GM18520 (cell line): Measurements from ENCODE around the gene NR3C1.

ENCODE experiments used
- ATAC-seq: cut with Tn5 transposase; IDR thresholded peaks from one replicate; pipeline ENCODE4 v1.9.1; 2021; ENCODE audit not compliant: unreplicated experiment

The NR3C1 gene

DNA sequence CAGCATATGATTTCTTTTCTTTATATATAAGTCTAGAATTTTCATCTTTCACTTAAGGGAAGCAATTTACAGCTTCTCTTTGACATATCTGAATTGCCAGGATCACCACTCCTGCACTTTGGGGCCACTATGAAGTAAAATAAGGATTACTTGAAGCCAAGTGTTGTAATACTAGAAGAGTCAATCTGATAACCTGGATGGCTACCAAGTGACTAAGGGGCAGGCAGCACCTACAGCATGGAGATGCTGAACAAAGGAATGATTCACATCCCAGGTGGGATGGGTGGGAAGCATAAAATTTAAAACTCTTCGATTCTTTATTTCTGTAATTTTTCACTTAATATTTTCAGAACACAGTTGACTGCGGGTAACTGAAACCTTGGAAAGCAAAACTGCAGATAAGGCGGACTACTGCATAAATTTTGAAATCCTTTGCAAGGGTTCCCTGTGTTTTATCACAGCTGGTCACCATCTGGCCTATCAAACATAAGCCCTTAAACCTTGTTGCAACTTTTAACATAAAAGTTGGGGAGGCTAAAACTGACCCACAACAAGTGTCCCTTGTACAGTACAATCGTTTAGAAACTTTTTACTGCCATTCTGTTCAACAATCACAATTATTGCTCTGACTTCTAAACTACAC lies 31.2 kb downstream of the NR3C1 start:
- no peak for ATAC-seq

DNA sequence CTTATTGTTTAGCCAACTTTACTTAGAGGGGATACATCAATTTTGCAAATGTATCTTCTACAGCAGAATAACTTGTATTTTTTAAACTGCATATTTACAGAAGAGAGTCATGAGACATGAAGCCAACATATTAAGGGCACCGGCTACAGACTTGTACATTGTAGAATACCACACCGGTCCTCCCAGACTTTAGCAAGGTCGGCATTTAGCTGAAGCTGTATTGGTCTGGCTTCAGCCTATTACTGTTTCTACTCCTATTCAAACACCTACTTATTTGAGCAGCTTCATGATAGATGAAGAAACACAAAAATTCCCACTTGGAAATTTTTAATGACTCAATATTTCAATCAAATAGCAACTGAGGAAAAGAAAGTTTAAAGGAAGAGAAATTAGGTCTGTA lies 33.0 kb downstream of the NR3C1 start:
- no peak for ATAC-seq

DNA sequence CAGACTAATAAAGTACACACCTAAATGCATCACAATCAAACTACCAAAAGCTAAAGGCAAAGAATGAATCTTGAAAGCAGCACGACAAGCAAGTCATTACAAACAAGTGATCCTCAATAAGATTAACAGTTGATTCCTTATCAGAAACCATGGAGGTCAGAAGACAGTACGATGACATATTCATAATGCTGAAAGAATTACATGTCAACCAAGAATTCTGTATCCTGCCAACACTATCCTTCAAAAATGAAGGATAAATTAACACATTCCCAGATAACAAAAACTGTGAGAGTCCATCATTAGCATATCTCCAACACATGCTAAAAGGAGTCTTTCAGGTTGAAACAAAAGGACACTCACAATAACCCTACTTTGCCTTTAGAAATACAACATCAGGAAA lies 39.4 kb downstream of the NR3C1 start:
- no peak for ATAC-seq

DNA sequence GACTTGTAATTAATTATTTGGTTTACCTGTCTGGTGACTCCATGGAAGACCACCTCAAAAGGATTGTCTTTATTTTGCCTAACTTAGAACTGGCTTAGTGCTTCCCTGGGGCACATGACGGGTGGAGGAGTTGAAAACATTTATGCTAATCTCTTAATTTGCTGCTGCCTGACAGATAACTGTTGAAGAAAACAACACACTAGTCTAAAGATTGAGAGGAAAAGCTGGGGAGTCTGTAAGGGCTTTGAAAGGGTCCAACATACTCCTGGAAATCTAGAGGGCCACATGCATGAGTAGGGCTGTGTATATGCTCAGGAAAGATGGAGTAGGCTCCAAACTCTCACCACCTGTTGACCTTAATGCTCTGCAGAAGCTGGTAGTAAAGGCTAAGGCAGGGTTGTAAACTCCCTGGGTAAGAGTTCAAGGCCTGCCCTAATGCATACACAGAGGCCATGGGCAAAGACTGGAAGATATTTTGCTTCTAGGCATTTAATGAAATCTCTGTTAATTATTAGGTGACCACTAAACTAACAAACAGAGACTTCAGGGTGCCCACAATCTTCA lies 40.7 kb downstream of the NR3C1 start:
- ATAC-seq, result no peak

DNA sequence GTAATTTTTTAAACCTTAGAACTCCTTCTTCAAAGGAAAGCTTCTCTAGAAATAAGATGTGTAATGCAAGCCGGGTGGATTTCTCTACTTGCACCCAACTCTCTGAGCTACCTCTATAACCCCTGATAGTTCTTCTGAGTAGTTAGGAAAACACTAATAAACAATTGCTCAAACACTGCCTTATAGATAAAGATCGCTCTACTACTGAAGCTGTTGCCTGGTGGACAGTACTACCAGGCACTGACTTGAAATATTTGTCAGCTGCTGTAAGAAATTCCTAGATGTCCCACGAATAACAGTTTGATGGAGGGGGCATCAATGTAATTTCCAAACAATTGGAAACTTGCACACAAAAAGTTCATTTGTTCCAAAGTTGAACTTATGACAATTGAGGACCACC lies 42.0 kb downstream of the NR3C1 start:
- ATAC-seq, result no peak

DNA sequence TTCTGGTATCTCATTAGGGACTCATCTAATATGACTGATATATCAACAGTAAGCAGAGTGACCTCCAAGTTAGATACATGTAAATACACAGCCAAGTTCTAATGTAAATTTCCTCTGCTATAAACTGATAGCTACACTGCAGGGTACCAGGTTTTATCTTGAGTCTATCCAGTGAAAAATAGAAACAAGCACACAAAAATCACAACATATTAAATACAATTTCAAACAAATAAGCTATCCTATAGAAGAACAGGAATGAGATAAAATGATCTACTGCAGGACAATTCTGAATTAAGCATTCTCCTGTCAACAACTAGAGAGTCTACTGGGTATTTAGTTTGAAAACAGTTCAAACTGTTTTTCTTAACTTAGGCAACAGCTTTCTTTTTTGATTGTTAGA lies 42.7 kb downstream of the NR3C1 start:
- no peak for ATAC-seq

DNA sequence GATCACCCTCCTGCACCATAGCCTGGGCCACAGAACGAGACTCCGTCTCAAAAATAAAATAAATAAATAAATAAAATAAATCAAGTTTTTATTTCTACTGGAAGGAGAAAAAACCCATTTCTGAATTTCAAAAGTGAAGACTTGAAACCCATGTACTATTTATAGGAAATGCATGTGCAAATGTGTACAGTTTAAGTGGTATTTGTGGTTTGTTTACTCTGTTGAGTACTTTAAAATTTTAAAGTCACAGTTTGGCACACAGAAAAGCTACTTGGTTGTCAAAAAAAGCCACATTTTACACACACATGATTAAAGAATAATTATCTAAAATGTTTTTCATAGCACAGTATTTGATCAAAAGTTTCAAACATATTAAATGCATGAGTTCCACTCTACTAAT lies 43.6 kb downstream of the NR3C1 start:
- no peak for ATAC-seq

DNA sequence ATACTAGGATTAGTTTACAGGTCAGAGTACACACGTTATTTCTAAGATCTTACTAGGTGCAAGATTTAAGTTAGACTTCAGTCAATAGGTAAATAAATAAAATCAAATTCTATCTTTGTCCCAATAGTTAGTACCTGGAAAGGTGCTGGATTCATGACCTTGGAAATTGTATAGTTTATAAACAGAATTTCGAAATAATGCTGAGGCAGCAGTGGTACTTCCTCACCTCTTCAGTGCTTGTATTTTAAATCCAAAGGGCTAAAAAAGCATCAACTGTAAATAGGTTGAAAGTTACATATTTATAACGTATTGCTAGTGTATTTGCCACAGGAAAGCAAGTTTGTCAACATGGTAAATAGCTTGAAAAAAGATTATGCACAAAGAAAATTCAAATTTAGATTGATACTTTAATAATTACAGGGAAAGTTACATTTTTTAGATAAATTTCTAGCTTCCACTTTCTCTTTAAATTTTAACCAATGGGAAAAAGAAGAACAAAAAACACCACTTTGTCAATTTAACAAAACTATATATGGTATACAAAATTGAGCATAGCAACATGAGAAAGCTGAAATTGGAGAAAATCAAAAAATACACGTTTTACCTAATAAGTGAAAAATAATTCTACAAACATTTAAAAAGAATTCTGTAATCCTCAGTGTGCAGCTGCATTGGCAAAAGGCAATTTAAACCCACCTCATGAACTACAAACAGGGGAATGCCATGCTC lies 46.5 kb downstream of the NR3C1 start:
- ATAC-seq, result no peak

DNA sequence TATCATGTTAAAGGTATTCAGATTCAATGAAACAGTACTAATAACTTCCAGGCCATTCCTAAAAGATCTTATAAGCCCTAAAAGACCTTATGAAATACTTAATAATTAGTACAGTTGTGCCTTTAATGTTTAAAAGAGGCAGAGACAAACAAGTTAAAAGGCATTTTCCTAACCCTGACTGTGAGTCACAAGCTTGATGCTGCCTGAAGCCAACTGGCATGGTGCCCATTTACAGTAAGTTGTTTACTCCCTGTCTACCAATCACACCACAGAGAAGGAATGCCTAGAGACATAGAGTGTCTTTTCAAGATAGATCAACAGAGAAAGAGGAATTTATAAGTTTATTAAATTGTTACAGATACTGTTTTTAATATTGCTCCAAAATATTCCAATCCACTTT lies 47.8 kb downstream of the NR3C1 start:
- no peak for ATAC-seq

DNA sequence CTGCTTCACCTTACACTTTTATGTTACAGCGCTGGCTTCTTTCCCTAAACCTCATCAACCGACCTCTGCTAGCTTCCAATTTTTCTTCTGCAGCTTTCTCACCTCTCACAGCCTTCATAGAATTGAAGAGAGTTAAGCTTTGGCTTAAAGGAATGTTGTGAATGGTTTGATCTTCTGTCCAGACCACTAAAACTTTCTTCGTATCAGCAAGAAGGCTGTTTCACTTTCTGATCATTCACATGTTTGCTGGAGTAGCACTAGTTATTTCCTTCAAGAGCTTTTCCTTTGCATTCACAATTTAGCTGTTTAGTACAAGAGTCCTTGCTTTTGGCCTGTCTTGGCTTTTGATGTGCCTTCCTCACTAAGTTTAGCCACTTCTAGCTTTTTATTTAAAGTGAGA lies 49.5 kb downstream of the NR3C1 start:
- ATAC-seq, result no peak

DNA sequence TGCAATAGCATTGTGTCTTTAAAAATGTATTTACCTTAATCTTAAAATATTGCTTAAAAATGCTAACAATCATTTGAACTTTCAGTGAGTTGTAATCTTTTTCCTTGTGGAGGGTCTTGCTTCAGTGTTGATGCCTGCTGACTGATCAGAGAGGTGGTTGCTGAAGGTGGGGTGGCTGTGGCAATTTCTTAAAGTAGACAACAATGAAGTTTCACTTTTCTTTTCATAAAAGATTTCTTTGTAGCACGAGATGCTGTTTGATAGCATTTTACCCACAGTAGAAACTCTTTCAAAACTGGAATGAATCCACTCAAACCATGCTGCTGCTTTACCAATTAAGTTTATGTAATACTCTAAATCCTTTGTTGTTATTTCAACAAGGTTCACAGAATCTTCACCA lies 50.8 kb downstream of the NR3C1 start:
- no peak for ATAC-seq

DNA sequence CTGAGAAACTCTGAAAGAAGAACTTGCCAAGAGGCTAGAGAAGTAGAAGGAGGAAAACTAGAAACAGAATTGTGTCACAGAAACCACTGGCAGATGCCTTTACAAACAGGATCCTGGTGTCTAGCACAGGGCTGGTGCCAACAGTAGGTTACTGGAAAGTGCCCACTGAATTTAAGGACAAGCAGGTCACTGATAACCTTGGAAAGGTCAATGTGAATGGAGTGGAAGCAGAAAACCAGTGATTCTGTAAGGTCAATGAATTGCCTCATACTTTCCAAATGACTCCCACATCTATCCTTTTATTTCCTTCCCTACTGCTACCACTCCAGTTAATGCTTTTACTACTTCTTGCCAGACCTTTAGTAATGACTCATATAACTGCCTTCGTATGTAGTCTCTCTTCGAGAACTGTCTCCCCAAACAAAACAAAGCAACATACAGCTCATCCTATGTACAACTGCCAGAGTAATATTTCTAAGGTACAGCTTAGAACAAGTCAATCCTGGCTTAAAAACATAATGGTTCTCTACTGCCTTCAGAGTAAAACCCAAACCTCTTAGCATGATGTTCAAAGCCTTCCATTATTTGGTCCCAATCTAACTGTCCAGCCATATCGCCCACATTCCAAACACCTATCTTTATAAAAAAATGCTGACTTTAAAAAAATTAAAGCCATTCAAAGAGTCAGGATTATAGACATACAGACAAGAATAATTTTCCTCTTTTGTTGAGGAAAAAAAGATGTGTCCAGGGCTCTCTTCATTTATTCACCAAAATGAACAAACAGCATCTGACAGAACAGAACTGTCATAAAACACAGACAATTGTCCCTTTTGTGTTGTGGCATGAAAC lies 52.5 kb downstream of the NR3C1 start:
- no peak for ATAC-seq

DNA sequence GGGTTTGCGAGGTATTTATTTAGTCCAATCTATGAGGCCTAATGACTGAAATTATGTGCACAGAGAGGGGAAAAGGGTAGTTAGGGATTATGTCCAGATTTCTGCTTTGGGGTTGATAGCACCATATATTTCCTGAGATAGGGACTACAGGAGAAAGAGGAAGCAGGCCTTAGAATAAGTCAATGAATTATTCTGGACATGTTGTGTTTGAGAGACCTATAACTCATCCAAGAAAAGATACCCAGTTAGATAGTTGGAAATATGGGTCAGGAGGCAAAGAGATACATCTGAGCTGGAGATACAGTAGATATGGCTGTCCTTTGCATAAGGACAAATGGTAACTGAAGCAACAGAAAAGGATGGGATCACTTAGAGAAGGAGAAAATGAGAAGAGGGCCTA lies 53.1 kb downstream of the NR3C1 start:
- no peak for ATAC-seq

DNA sequence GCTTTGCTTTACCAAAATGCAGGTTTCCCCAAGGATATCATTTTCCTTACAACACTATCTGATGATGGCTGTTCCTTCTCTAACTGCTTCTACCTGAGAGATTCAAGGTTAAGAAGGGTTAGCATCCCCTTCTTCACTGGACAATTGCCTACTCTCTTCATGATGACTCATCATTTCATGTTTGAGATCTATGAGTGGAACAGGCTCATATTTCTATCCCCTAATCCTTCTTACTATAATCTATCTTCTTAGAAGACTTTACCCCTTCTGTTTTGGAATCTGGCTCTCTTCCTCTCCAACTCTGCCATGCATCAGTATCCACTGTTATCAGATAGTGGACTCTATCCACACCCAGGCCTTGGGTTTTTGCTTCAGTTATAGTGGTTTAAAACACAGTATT lies 54.3 kb downstream of the NR3C1 start:
- ATAC-seq, result no peak

DNA sequence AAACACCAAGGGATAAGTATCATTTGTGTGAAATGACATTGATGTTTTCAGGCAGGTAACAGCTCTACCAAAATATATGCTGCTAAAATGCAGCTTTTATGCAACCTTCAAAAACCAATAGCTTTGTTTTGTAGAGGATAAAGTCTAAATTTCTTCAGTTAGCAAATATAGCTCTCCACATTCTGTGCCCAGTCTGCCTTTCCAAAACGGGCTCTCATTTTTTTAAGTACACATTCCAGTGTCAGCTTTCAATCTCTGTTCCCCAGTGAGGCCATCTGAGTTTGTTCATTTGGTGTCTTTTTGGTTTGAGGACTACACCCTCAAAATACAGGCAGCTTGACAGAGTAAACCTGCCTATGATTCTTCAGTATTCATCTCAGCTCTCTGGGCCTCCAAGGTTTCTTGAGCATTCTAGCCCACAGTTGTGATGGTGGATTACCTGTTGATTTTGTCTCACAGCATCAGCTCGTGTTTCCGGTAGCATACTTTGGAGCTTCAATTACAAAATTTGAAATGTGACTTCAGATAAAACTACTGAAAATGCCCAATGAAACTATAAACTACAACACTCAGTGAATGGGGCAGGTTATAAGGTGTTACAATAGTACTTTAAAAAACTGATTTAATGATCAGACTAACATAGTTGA lies 55.7 kb downstream of the NR3C1 start:
- no peak for ATAC-seq

DNA sequence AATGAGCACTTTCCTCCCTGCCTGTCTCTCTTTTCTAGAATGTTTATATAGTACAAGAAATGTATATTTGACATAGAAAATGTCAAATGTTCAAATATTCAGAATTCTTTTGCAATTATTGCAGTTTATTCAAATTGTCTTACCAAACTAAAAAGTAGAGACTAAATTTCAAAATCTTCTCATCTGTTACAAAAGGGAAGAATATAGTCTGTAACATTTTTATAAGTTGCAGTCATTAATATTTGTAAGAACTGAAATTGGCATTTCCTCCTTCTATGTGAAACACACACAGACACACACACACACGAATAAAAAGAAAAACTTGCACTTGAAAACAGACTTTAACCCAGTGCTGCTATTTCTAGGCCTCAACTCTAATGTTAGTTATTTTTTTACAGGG lies 56.4 kb downstream of the NR3C1 start:
- ATAC-seq, result no peak

DNA sequence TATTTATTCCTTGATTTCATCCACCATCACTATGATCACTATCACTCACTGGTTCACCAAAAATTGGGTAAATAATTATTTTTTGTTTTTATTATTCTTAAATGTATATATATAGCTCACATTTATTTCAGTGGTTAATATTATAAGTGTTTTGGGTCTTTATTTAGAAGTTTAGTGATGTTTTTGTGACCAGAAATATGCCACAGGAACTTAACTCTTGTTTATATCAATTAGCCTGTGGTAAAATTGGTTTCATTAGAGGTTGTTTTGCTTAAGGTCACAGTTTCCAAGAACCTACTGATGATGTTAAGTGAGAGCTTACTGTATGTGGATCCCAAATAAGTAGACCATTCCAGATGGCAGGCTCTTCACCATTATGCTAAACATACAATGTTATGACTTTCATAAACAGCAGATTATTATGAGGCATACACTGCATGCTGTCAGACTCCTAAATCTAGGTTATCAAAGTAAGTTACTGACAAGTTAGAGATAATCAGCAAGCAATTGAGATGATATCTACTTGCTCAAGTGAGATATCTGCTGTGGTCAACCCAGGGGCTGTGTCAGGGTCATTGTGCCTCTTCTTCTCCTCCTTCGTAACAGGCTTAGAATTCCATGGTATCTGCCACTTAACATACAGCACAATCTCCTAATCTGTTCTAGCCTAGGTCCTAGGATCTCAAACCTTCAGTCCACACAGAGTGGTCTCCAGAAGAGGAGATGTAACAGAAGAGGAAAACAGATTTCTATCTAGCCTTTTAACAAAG lies 57.6 kb downstream of the NR3C1 start:
- no peak for ATAC-seq

DNA sequence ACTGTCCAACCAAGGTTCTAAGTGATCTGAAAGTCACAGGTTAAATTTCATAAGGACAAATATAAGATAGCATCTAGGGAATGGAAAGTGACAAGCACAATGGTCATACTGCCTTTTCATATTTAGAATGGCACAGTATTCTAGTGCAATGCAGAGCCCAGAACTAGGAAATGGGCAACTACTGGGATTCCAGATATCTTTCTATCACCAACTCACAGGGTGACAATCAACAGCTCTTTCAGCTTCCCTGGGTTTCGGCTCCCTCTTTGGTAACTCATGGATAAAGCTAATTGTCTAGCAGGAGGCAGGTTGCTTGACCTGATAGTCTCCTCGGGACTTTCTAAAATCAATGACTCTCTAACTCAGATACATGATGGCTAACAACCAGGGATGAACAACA lies 60.4 kb downstream of the NR3C1 start:
- no peak for ATAC-seq

DNA sequence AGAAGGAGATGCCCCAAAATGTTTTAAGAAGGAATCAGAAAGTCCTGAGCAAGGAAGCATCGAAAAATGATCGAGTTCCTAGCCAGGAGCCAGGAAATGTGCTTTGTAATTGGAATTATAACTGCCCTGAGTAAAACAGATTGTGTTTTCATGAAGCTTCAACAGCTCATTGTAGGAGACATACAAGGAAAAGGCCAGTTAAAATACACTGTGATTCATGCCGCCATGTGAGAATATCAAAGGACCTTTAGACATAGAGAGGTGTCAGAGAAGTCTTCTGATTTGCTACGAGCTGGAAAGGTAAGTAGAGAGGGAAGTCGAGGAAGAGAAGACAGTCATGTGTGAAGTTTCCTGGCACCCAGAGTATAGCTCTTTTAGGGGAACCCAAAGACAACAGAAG lies 60.9 kb downstream of the NR3C1 start:
- no peak for ATAC-seq

DNA sequence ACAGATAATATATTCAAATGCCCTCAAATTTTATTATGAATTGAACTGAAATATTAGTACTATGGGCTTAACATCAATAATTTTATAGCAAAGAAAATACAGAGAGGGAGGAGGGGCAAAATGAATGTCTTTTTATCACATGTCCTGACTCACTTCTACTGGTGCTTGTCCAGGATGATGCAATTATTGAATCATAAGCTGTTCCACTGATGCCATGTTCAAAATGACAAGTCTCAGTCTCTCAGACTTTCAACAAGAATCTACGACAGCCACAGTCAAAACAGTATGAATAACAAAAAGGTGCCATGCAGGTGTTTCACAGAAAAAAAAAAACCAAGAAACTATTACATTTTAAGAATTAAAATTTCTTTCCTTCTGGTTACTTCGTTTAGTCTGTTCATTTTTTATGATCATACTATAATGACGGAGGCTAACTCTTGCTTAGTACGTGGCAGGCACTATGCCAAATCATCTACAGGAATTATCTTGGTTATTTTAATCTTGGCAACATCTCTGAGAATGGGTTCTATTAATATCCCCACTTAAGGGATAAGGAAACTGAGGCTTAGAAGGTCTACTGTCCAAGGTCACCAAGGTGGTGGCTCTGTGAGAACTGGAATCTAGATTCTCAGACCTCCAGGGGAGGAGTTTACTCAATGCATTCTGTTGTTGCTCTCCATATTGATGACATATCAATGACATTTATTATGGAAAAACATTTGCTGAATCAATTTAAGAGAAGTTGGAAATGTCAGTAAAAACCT lies 61.5 kb downstream of the NR3C1 start:
- peak; percentile 37 for ATAC-seq
